GM12878 (cell line): Measurements from ENCODE around the gene CORO1C. TPM values are rescaled to one million over a fixed set of nuclear protein-coding genes. Genes with fewer than 3 reads are reported as not detected.

Experiments
- BHLHE40 ChIP-seq, 2 experiments: fragments of 450-650 bp in 1 of 2; IDR thresholded peaks; 2 replicates each; pipeline ENCODE4 v1.6.1; 2011 to 2017; ENCODE audit warnings: low read depth in 2 of 2, borderline replicate concordance in 1 of 2, improper control_type of control experiment in 1 of 2, low read length in 1 of 2, mild to moderate bottlenecking in 1 of 2
- CBFB ChIP-seq: IDR thresholded peaks from 2 replicates; pipeline ENCODE4 v1.6.1; 2016; ENCODE audit warnings: antibody characterized with exemption, low read depth
- CBX5 ChIP-seq: sonication (generic); IDR thresholded peaks from 2 replicates; pipeline ENCODE4 v1.6.1; 2016; ENCODE audit warnings: low read depth, moderate library complexity, mild to moderate bottlenecking, inconsistent platforms
- CHD1 ChIP-seq: IDR thresholded peaks from 2 replicates; pipeline ENCODE4 v1.6.1; 2012; ENCODE audit warnings: low read depth, low read length, improper control_type of control experiment
- CREM ChIP-seq: IDR thresholded peaks from 2 replicates; pipeline ENCODE4 v1.6.1; 2014; ENCODE audit warnings: antibody characterized with exemption, low read depth
- HDGF ChIP-seq: fragments of 450-650 bp; IDR thresholded peaks from 2 replicates; pipeline ENCODE4 v1.6.1; 2016; ENCODE audit warnings: antibody characterized with exemption
- MXI1 ChIP-seq: fragments of 150-350 bp; IDR thresholded peaks from 2 replicates; pipeline ENCODE4 v1.6.1; 2011; ENCODE audit warnings: low read depth, mild to moderate bottlenecking, inconsistent platforms, low read length, improper control_type of control experiment
- NFYA ChIP-seq: IDR thresholded peaks from 2 replicates; pipeline ENCODE4 v1.6.1; 2011; ENCODE audit warnings: low read depth, mild to moderate bottlenecking, low read length, improper control_type of control experiment, borderline replicate concordance
- NR2F1 ChIP-seq: fragments of 450-650 bp; conservative IDR thresholded peaks from 2 replicates; pipeline ENCODE4 v1.6.1; 2017; ENCODE audit warnings: mild to moderate bottlenecking
- PAX8 ChIP-seq: fragments of 450-650 bp; IDR thresholded peaks from 2 replicates; pipeline ENCODE4 v1.6.1; 2017; ENCODE audit warnings: mild to moderate bottlenecking, moderate library complexity
- POLR2AphosphoS5 ChIP-seq: IDR thresholded peaks from 2 replicates; pipeline ENCODE4 v1.6.1; 2011; ENCODE audit warnings: mild to moderate bottlenecking, low read length, inconsistent platforms
- POU2F2 ChIP-seq: IDR thresholded peaks from 3 replicates; pipeline ENCODE4 v1.6.1; 2011; ENCODE audit warnings: low read depth, mild to moderate bottlenecking, low read length, borderline replicate concordance
- RELB ChIP-seq: fragments of 450-650 bp; IDR thresholded peaks from 2 replicates; pipeline ENCODE4 v1.6.1; 2017; ENCODE audit warnings: low read depth, mild to moderate bottlenecking, moderate library complexity
- SIN3A ChIP-seq: IDR thresholded peaks from 2 replicates; pipeline ENCODE4 v1.6.1; 2012; ENCODE audit warnings: low read depth, low read length, improper control_type of control experiment
- SIX5 ChIP-seq: IDR thresholded peaks from 2 replicates; pipeline ENCODE4 v1.6.1; 2011; ENCODE audit warnings: mild to moderate bottlenecking, low read depth, low read length, moderate library complexity; ENCODE audit not compliant: severe bottlenecking
- SPI1 ChIP-seq: IDR thresholded peaks from 2 replicates; pipeline ENCODE4 v1.6.1; 2011; ENCODE audit warnings: low read depth, mild to moderate bottlenecking, low read length, moderate library complexity, borderline replicate concordance; ENCODE audit not compliant: insufficient read depth
- SUPT20H ChIP-seq: IDR thresholded peaks from 2 replicates; pipeline ENCODE4 v1.6.1; 2011; ENCODE audit warnings: low read depth, mild to moderate bottlenecking, low read length, moderate library complexity, borderline replicate concordance; ENCODE audit not compliant: control insufficient read depth
- ZNF217 ChIP-seq: fragments of 450-650 bp; IDR thresholded peaks from 2 replicates; pipeline ENCODE4 v1.6.1; 2017; ENCODE audit warnings: antibody characterized with exemption, mild to moderate bottlenecking
- ZNF622 ChIP-seq: fragments of 450-650 bp; IDR thresholded peaks from 2 replicates; pipeline ENCODE4 v1.6.1; 2017; ENCODE audit warnings: mild to moderate bottlenecking, inconsistent platforms
- polyA plus RNA-seq, 11 experiments: library from polyadenylated mRNA; depleted of rRNA in 4 of 11; unstranded in 6 of 11; stranded (reverse) in 5 of 11; fragments of >200 nt; fragmentation: Nextera tagmentation in 4 of 11; fragmentation: Illumina TruSeq in 1 of 11; extraction: Ambion mirVana in 4 of 11; extraction: Trizol in 1 of 11; gene quantifications; 1 replicate in 1 of 11; 2 replicates in 10 of 11; pipeline versions ENCODE4 v1.2.1 to v1.2.3, GENCODE V29; 2011 to 2016; ENCODE audit warnings: inconsistent platforms in 2 of 11, missing spikeins in 2 of 11, low read depth in 1 of 11
- total RNA-seq, 4 experiments: library from RNA; depleted of rRNA in 3 of 4; stranded (reverse); fragments of >200 nt in 3 of 4; fragmentation: Illumina TruSeq in 1 of 4; extraction: Trizol in 1 of 4; gene quantifications; 2 replicates each; pipeline versions ENCODE4 v1.2.1 to v1.2.3, GENCODE V29; 2013 to 2021
- TF ChIP-seq, protein P1 (sequence below): fragments of 450-650 bp; IDR thresholded peaks from 2 replicates; pipeline ENCODE4 v1.6.1; 2014; ENCODE audit warnings: mild to moderate bottlenecking
- TF ChIP-seq, protein P2 (sequence below): fragments of 450-650 bp; IDR thresholded peaks from 2 replicates; pipeline ENCODE4 v1.6.1; 2017; ENCODE audit warnings: mild to moderate bottlenecking, low read depth, inconsistent platforms; ENCODE audit not compliant: poor library complexity, severe bottlenecking
- TF ChIP-seq, protein P3 (sequence below): IDR thresholded peaks from 2 replicates; pipeline ENCODE4 v1.6.1; 2011; ENCODE audit warnings: borderline replicate concordance, low read depth, mild to moderate bottlenecking, moderate library complexity, low read length; ENCODE audit not compliant: insufficient read depth, poor library complexity, severe bottlenecking
- TF ChIP-seq, protein P4 (sequence below): fragments of 150-350 bp; IDR thresholded peaks from 2 replicates; pipeline ENCODE4 v1.6.1; 2014; ENCODE audit warnings: mild to moderate bottlenecking, low read depth, low read length

CORO1C gene
- total and polyA plus RNA-seq, 10 of the 15 experiments (the other 5 are each of a cell fraction or from before 2014, with no cell fraction given) = 52.7 to 254 (median 171) TPM

DNA sequence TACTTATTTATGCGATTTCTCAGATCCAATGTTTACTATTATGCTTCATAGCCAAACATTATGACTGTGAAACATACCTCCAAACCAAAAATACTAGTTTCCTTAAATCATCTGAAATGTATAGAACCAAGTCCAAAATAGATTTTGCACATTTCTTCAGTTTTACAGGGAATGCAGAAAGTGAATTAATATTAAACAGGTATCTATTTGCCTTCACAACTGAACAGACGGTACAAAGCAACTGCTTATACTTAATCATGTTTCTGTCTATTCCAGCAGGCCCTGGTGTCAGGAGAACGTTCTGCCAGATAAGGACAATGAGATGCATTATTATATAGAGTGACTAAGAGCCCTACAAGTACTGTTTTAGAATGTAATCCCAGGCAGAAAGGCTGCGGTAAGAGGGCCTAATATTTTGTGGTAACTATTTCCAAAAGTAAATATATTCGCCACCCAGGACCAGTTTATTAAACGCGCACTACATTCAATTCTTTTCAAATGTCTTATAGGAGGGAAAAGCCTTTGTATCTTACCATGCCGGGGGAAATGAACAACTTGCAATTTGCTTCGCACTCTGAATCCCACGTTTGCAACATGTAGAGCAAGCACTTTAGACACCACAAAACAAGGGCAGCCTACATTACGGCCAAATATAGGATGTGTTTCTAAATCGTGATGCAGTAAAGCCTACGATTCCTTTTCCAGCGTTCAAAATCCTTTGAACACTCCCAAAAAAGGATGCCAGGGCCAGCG, 1.5 kb downstream of the CORO1C start (continued):
- no peak for TF ChIP-seq SIX5
- TF ChIP-seq, protein P1, sequence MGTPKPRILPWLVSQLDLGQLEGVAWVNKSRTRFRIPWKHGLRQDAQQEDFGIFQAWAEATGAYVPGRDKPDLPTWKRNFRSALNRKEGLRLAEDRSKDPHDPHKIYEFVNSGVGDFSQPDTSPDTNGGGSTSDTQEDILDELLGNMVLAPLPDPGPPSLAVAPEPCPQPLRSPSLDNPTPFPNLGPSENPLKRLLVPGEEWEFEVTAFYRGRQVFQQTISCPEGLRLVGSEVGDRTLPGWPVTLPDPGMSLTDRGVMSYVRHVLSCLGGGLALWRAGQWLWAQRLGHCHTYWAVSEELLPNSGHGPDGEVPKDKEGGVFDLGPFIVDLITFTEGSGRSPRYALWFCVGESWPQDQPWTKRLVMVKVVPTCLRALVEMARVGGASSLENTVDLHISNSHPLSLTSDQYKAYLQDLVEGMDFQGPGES = no peak
- TF ChIP-seq CBX5 = no peak
- TF ChIP-seq, protein P2, sequence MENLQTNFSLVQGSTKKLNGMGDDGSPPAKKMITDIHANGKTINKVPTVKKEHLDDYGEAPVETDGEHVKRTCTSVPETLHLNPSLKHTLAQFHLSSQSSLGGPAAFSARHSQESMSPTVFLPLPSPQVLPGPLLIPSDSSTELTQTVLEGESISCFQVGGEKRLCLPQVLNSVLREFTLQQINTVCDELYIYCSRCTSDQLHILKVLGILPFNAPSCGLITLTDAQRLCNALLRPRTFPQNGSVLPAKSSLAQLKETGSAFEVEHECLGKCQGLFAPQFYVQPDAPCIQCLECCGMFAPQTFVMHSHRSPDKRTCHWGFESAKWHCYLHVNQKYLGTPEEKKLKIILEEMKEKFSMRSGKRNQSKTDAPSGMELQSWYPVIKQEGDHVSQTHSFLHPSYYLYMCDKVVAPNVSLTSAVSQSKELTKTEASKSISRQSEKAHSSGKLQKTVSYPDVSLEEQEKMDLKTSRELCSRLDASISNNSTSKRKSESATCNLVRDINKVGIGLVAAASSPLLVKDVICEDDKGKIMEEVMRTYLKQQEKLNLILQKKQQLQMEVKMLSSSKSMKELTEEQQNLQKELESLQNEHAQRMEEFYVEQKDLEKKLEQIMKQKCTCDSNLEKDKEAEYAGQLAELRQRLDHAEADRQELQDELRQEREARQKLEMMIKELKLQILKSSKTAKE = peak; percentile 60
- TF ChIP-seq POU2F2 = no peak
- TF ChIP-seq, protein P3, sequence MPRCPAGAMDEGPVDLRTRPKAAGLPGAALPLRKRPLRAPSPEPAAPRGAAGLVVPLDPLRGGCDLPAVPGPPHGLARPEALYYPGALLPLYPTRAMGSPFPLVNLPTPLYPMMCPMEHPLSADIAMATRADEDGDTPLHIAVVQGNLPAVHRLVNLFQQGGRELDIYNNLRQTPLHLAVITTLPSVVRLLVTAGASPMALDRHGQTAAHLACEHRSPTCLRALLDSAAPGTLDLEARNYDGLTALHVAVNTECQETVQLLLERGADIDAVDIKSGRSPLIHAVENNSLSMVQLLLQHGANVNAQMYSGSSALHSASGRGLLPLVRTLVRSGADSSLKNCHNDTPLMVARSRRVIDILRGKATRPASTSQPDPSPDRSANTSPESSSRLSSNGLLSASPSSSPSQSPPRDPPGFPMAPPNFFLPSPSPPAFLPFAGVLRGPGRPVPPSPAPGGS = no peak
- no peak for TF ChIP-seq SIN3A
- TF ChIP-seq BHLHE40 (IDR thresholded peaks at IDR 0.05; ENCODE audit: borderline replicate concordance in 1 of 2, low read depth in 2 of 2, low read length in 1 of 2) = no peak
- TF ChIP-seq SUPT20H = no peak
- no peak for TF ChIP-seq CHD1
- TF ChIP-seq NFYA = no peak
- TF ChIP-seq CBFB = no peak
- no peak for TF ChIP-seq HDGF
- no peak for TF ChIP-seq SPI1
- no peak for TF ChIP-seq MXI1
- TF ChIP-seq POLR2AphosphoS5 = no peak
- no peak for TF ChIP-seq NR2F1
- TF ChIP-seq CREM = no peak
- TF ChIP-seq ZNF622 = no peak
- no peak for TF ChIP-seq RELB
- TF ChIP-seq PAX8 = no peak
- TF ChIP-seq, protein P4, sequence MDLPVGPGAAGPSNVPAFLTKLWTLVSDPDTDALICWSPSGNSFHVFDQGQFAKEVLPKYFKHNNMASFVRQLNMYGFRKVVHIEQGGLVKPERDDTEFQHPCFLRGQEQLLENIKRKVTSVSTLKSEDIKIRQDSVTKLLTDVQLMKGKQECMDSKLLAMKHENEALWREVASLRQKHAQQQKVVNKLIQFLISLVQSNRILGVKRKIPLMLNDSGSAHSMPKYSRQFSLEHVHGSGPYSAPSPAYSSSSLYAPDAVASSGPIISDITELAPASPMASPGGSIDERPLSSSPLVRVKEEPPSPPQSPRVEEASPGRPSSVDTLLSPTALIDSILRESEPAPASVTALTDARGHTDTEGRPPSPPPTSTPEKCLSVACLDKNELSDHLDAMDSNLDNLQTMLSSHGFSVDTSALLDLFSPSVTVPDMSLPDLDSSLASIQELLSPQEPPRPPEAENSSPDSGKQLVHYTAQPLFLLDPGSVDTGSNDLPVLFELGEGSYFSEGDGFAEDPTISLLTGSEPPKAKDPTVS = no peak
- TF ChIP-seq ZNF217 = no peak
